Endothelial cell of umbilical vein (primary cell): ENCODE results near the gene KCNA2. TPM values are rescaled to one million over a fixed set of nuclear protein-coding genes. Genes with fewer than 3 reads are reported as not detected.

ENCODE experiments used
- BruUV-seq: library from RNA; stranded (reverse); fragments of 400-500 nt; replicated peaks from 2 replicates; lab custom pipeline; 2021; lab: Mats Ljungman, UMichigan
- CTCF ChIA-PET: fragments of 300-600, 350-600 bp; sonication (Branson Sonifier 250); formaldehyde crosslinking; loops from one replicate; lab custom pipeline; 2021; ENCODE audit warnings: antibody characterized with exemption, inconsistent platforms; lab: Charles Lee
- POLR2A ChIA-PET: fragments of 300-600, 350-600 bp; sonication (Branson Sonifier 250); formaldehyde crosslinking; loops from one replicate; lab custom pipeline; 2021; ENCODE audit warnings: antibody characterized with exemption, inconsistent platforms; lab: Charles Lee
- DNase-seq: peaks from one replicate; pipeline ENCODE4 v3.0.0-alpha.2; 2011; ENCODE audit warnings: low read depth, low spot score
- FAIRE-seq: peaks from 2 replicates; lab custom pipeline; 2011; peaks lifted over from hg19 to GRCh38; lab: Jason Lieb, UNC
- H2AFZ ChIP-seq: 2 replicates; pipeline ENCODE4 v1.6.0; 2012; ENCODE audit warnings: low read depth, low read length, control low read depth, inconsistent platforms
- H3K27ac ChIP-seq: 2 replicates; pipeline ENCODE4 v1.5.1; 2011; ENCODE audit warnings: low read depth, mild to moderate bottlenecking, control low read depth, low read length, moderate library complexity; ENCODE audit not compliant: insufficient read depth
- H3K27me3 ChIP-seq, 2 experiments: 2 replicates each; pipeline versions ENCODE4 v1.6.0 to v1.6.1; 2011; ENCODE audit warnings: low read length in 2 of 2, mixed read lengths in 1 of 2; ENCODE audit not compliant: control insufficient read depth in 2 of 2, insufficient read depth in 2 of 2
- H3K36me3 ChIP-seq, 2 experiments: 2 replicates in 1 of 2; 3 replicates in 1 of 2; pipeline ENCODE4 v1.5.1; 2011; ENCODE audit warnings: low read length in 2 of 2, mild to moderate bottlenecking in 1 of 2, moderate library complexity in 1 of 2; ENCODE audit not compliant: control insufficient read depth in 2 of 2, insufficient read depth in 2 of 2; ENCODE audit errors: extremely low read depth in 1 of 2
- H3K4me1 ChIP-seq: 3 replicates; pipeline ENCODE4 v1.5.1; 2011; ENCODE audit warnings: mild to moderate bottlenecking, low read length; ENCODE audit not compliant: control insufficient read depth, insufficient read depth; ENCODE audit errors: extremely low read depth
- H3K4me2 ChIP-seq: 2 replicates; pipeline ENCODE4 v1.6.1; 2011; ENCODE audit warnings: low read length, control low read depth, mixed read lengths; ENCODE audit not compliant: insufficient read depth
- H3K4me3 ChIP-seq, 3 experiments: fragments of 200-600 bp in 1 of 3; sonication (generic), shearing (Covaris generic) in 1 of 3; replicated peaks in 1 of 3; 2 replicates each; pipeline ENCODE4 v1.5.1; 2011 to 2016; ENCODE audit warnings: control low read depth in 3 of 3, low read length in 3 of 3, mild to moderate bottlenecking in 2 of 3, inconsistent platforms in 1 of 3, low read depth in 1 of 3, moderate library complexity in 1 of 3; ENCODE audit not compliant: insufficient read depth in 1 of 3
- H3K79me2 ChIP-seq: 2 replicates; pipeline ENCODE4 v1.6.0; 2012; ENCODE audit warnings: low read length, inconsistent platforms; ENCODE audit not compliant: control insufficient read depth, insufficient read depth
- H3K9ac ChIP-seq: replicated peaks from 2 replicates; pipeline ENCODE3; 2011; ENCODE audit warnings: low read length, control low read depth; ENCODE audit not compliant: insufficient read depth; ENCODE audit errors: extremely low read depth
- H3K9me1 ChIP-seq: replicated peaks from 3 replicates; pipeline ENCODE4 v1.6.0; 2011; ENCODE audit warnings: mild to moderate bottlenecking, low read length; ENCODE audit not compliant: control insufficient read depth, insufficient read depth; ENCODE audit errors: extremely low read depth
- H3K9me3 ChIP-seq: replicated peaks from 2 replicates; pipeline ENCODE4 v1.5.1; 2012; ENCODE audit warnings: low read length, inconsistent platforms; ENCODE audit not compliant: control insufficient read depth, insufficient read depth
- H4K20me1 ChIP-seq: replicated peaks from 2 replicates; pipeline ENCODE3; 2011; ENCODE audit warnings: mild to moderate bottlenecking, low read length; ENCODE audit not compliant: control insufficient read depth, insufficient read depth; ENCODE audit errors: extremely low read depth
- CTCF ChIP-seq, 2 donors: IDR thresholded peaks; 1 replicate in 1 of 2; 2 replicates in 1 of 2; pipeline ENCODE4 v1.5.1; 2011; ENCODE audit warnings: low read length in 2 of 2, mild to moderate bottlenecking in 2 of 2, moderate library complexity in 2 of 2, control low read depth in 1 of 2, inconsistent platforms in 1 of 2, low read depth in 1 of 2; ENCODE audit not compliant: insufficient read depth in 1 of 2; ENCODE audit errors: extremely low read depth in 1 of 2
- EZH2 ChIP-seq: IDR thresholded peaks from 2 replicates; pipeline ENCODE4 v1.6.1; 2012; ENCODE audit warnings: borderline replicate concordance, low read depth, mild to moderate bottlenecking, moderate library complexity, low read length, inconsistent platforms; ENCODE audit not compliant: severe bottlenecking
- FOS ChIP-seq: IDR thresholded peaks from 2 replicates; pipeline ENCODE4 v1.6.1; 2011; ENCODE audit warnings: mild to moderate bottlenecking, low read length, moderate library complexity, borderline replicate concordance; ENCODE audit not compliant: insufficient read depth
- GATA2 ChIP-seq: IDR thresholded peaks from 2 replicates; pipeline ENCODE4 v1.7.0; 2011; ENCODE audit warnings: low read depth, mild to moderate bottlenecking, moderate library complexity, mixed read lengths, low read length; ENCODE audit not compliant: insufficient read length, insufficient read depth
- JUN ChIP-seq: IDR thresholded peaks from 2 replicates; pipeline ENCODE4 v1.6.1; 2011; ENCODE audit warnings: borderline replicate concordance, low read depth; ENCODE audit not compliant: insufficient read length, insufficient read depth
- MAX ChIP-seq: IDR thresholded peaks from 2 replicates; pipeline ENCODE4 v1.6.1; 2011; ENCODE audit not compliant: insufficient read depth, insufficient read length
- MYC ChIP-seq: IDR thresholded peaks from one replicate; pipeline ENCODE4 v1.6.1; 2011; ENCODE audit warnings: mild to moderate bottlenecking, low read depth, low read length
- POLR2A ChIP-seq: IDR thresholded peaks from 2 replicates; pipeline ENCODE4 v1.6.1; 2012; ENCODE audit warnings: low read depth, mild to moderate bottlenecking, control low read depth, low read length
- POLR2AphosphoS5 ChIP-seq: IDR thresholded peaks from 2 replicates; pipeline ENCODE4 v1.6.1; 2012; ENCODE audit warnings: low read depth, mild to moderate bottlenecking, control low read depth, low read length, moderate library complexity; ENCODE audit not compliant: insufficient read depth
- dilution Hi-C: fragments of 300-500 bp; cut with MboI; formaldehyde crosslinking; loops from one replicate; pipeline ENCODE4 v1.15.0; 2019; ENCODE audit warnings: low sequenced_read_pairs; ENCODE audit not compliant: extremely low pct_ligation_motif_present
- intact Hi-C: fragments of 100-400 bp; cut with micrococcal nuclease; formaldehyde crosslinking; loops from one replicate; pipeline ENCODE4 v1.10.0; 2022
- polyA plus RNA-seq, 4 experiments: library from polyadenylated mRNA; depleted of rRNA in 3 of 4; stranded (reverse) in 3 of 4; unstranded in 1 of 4; fragments of >200 nt; gene quantifications; 2 replicates each; pipeline versions ENCODE4 v1.2.1 to v1.2.3, GENCODE V29; 2011 to 2012; ENCODE audit warnings: missing spikeins in 1 of 4
- total RNA-seq: library from RNA; stranded (reverse); gene quantifications from 2 replicates; pipeline ENCODE4 v1.2.3, GENCODE V29; 2021

Gene KCNA2
- total and polyA plus RNA-seq, 2 donors (not counting 3 experiments of a cell fraction or from before 2014, with no cell fraction given), result not detected

- no peak overlapping the region for H3K9ac ChIP-seq
- no peaks in the 10 kb centered on the region for H3K4me1 ChIP-seq
- intact Hi-C loops (no loop called here), dilution Hi-C loops (no loop called here)
- FAIRE-seq, result no peak
- no peak for DNase-seq
- no peak overlapping the region for H3K4me2 ChIP-seq
- no TSS peak for BruUV-seq
- H3K79me2 ChIP-seq, result no peaks in the 10 kb centered on the region
- CTCF ChIA-PET, result no interaction called here
- POLR2A ChIA-PET, result no interaction called here
- H3K27ac ChIP-seq, result no peak overlapping the region
- H3K9me3 ChIP-seq, result no peaks in the 10 kb centered on the region
- H3K9me1 ChIP-seq, result no peaks in the 10 kb centered on the region
- no peaks in the 10 kb centered on the region for H4K20me1 ChIP-seq
- H3K4me3 ChIP-seq, result no peak overlapping the region
- no peaks in the 10 kb centered on the region for H3K36me3 ChIP-seq
- no peaks in the 10 kb centered on the region for H3K27me3 ChIP-seq
- no peak for TF ChIP-seq GATA2
- TF ChIP-seq MAX, result no peak
- no peak for TF ChIP-seq JUN
- H2AFZ ChIP-seq, result no peak overlapping the region
Measured at GRCh38 chr1:110650609-110651008, 44.5 kb upstream of the KCNA2 start.

GRCh38 chr1:110648417-110648816 lies 42.3 kb upstream of the KCNA2 start:
- ChIA-PET POLR2A (no interaction called here), CTCF (no interaction called here)
- H4K20me1 ChIP-seq, result no peaks in the 10 kb centered on the region
- H3K27ac ChIP-seq, result no peak overlapping the region
- H3K36me3 ChIP-seq, result no peaks in the 10 kb centered on the region
- H3K4me1 ChIP-seq, result no peaks in the 10 kb centered on the region
- no peaks in the 10 kb centered on the region for H3K9me1 ChIP-seq
- FAIRE-seq, result no peak
- dilution Hi-C loops, result no loop called here
- no peak overlapping the region for H3K9ac ChIP-seq
- intact Hi-C loops, result no loop called here
- H3K9me3 ChIP-seq, result no peaks in the 10 kb centered on the region
- no peak overlapping the region for H3K4me3 ChIP-seq
- H2AFZ ChIP-seq, result no peak overlapping the region
- H3K4me2 ChIP-seq, result no peak overlapping the region
- TF ChIP-seq MYC, result no peak
- no peak for TF ChIP-seq MAX
- no peak for TF ChIP-seq CTCF (IDR thresholded peaks at IDR 0.05; ENCODE audit: extremely low read depth in 1 of 2, insufficient read depth in 1 of 2, low read depth in 1 of 2, low read length in 2 of 2)
- no peak for TF ChIP-seq GATA2
- no peak for TF ChIP-seq POLR2A
- no peak for TF ChIP-seq EZH2
- TF ChIP-seq POLR2AphosphoS5, result no peak
- TF ChIP-seq FOS, result no peak
- no peak for TF ChIP-seq JUN
- no TSS peak for BruUV-seq
- no peaks in the 10 kb centered on the region for H3K79me2 ChIP-seq
- DNase-seq, result no peak
- no peaks in the 10 kb centered on the region for H3K27me3 ChIP-seq
